AML-193 (cell line): ENCODE results near the gene TTC21B.

Experiments
- DNase-seq, 2 experiments: peaks; one replicate each; lab custom pipeline; 2025; lab: John Stamatoyannopoulos, UW

The TTC21B gene

DNA sequence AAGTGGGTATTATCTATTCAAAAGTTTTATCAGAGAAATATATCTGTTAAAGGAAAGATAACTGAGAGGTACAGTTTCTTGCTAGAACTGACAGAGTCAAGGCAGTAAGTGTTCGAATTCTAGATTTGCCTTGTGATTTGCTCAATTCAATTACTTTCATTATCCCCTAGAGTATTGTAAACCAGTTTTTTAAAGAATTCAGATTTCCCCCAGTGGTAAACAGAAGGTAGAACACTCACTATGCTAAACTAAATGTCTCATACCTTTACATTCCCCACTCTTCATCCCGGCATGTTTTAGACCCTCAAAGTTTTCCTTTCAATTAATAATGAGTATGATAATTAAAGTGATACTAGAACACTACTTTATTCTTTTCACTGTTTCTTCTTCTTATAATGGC is 28.6 kb downstream of the TTC21B start:
- DNase-seq = no peak

DNA sequence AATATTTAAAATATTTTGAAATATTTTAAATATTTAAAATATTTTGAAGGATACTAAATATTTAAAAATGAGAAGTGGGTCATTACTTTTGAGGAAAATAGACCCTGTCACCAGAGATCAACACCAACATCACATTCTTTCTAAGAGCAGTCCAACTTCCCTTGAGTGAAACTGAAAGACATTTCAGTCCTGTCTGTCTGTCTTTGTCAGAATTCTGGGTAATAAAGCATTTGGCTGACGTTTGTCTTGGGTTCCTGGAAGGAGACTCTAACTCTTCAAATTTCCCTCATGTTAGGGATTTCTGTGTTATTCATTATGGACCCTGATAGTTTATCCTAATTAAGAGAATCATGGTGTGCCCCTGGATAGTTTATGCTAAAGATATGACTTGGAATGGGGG is 32.8 kb downstream of the TTC21B start:
- no peak for DNase-seq

DNA sequence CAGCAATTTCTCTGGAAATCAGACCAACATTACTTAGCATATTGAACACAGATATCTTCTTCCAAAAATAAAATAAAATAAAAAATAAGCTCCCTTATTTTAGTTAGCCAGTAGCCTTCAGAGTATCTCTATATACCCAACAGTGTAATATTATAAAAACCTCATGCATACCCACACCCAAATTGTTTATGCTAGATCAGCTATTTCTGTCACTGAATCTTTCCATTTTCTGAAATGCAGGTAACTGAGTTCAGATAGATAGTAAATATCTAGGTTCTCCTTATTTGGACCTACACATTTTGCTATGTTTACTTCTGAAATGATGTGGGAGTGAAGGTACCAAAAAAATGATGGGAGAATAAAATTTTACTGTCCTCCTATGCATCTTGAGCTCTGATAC is 39.9 kb downstream of the TTC21B start:
- DNase-seq = no peak

DNA sequence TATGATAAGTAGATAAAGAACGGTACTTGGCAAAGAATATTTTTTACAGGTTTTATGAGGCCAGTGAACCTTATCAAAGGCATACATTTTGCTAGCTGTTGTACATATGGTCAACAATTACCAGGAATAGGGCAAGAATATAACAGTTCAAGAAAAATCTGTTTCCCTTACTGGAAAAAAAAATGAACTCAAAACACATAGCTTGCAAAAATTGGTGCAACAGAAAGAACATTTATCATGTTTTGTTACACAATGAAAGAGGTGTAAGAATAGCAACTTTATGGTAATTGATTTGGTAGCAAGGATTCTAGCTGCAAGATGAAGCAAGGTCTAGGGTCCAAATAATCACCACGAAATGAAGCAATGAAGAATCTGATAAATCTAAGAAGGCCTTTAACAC is 41.6 kb downstream of the TTC21B start:
- no peak for DNase-seq

DNA sequence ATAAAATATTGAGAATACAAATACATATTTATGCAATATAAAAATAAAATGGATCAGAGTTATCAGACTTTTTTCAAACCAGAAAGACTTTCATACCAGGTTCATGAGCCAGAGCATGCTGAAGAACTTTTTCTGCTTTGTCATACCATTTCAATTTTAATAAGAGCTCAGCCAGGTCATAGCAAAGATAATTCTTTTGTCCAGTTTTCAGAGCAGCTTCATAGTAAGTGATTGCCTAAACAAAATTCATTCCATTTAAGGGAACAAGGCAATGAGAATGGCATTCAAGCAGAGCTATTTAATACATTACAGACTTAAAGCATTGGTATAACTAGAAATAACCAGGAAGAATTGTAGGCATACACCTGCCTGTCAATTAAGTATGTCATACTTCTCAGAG is 42.3 kb downstream of the TTC21B start:
- no peak for DNase-seq

DNA sequence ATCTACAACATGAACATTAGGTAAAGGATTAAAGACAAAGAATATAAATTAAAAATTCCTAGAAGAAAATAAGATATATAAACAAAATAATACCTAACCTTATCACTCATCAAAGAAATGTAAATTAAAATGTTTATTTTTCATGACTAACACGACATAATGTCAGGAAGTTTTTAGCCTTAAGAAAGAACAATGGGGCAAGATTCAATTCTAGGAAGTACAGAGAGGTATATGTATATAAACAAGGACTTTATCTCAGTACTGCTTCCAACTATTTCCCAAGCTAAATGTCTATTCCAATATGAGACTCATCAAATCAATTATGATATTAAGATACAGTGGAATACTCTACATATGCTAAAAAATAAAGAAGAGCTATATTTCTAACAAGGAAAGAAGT is 44.1 kb downstream of the TTC21B start:
- no peak for DNase-seq

DNA sequence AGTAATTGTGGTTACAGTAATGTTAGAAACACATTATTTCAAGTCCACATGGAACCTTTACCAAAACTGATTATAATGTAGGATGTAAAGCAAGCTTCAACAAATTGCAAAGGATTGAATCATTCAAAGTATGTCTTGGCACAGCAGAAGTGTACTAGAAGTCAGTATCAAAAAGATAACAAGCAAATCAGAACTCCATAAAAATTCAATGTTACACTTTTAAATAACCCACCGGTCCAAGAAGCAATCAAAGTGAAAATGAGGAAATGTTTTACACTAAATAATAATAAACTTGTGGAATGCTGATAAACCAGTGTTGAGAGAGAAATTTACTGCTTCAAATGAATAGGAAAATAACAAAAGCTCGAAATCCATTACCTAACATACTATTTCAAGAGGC is 47.7 kb downstream of the TTC21B start:
- no peak for DNase-seq

DNA sequence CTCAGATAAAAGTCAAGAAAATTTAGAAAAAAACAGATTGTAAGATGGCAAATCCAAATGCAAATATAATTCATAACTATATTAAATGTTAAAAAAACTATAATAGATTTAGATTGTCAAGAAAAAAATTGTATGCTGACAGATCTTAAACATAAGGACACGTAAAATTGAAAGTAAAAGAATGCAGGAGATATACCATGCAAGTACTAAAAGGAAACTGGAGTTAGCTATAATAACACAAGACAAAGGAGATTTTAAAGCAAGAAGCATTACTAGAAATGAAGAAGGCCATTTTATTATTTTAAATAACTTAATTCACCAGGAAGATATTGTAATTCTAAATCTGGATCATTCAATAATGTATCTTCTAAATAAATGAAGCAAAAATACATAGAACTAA is 48.3 kb downstream of the TTC21B start:
- DNase-seq = no peak

DNA sequence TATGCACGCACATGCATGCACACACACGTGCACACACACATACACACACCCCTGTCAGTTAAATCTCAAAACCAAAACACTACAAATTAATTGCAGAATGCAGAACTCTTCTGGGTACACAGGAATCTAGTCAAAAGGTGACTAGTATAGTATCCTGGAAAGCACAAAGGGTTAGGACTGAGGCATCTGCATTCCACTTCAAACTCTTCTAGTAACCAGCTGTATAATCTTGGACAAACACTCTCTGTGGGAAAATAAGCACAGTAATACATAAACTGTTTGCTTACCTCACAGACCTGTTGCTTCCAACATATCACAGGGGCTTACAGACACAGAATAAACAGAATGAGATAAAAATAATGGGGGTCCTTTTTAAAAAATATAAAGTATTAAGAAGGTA is 49.1 kb downstream of the TTC21B start:
- no peak for DNase-seq

DNA sequence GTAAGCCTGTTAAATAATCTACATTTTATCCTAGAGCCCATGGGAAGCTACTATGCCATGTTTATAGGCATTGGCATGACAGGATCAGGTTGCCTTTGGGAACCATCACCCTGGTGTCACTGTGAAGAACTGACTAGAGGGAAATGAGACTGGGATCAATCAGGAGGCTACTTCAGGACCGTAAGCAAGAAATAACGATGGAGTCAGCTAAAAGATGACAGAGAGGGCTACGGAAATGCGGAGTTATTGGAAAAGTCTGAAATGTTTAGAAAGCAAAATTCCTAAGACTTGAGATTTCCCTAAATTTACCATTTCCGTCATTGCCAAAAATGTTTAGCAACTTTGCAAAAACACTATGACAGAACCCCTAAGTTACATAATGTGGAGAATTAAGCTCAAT is 50.2 kb downstream of the TTC21B start:
- no peak for DNase-seq

DNA sequence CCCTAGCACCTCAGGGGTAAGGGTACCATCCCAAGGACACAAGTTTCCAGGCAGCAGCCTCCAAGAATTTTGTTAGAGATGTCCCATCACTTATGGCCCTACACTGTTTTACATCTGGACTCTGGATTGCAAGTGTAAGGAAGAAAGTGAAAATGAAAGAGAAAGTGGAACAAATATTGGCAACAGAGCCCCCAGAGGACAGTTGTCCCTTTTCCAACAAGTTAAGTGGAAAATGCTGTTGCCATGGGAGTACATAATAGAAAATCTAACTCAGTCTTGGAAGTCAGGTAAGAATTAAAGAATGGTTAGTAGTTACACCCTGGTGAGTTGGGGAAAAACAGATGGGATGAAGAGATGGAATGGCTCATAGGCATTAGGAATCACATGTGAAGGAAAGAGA is 50.6 kb downstream of the TTC21B start:
- peak in 1 of 2 experiments; percentile 22 for DNase-seq

DNA sequence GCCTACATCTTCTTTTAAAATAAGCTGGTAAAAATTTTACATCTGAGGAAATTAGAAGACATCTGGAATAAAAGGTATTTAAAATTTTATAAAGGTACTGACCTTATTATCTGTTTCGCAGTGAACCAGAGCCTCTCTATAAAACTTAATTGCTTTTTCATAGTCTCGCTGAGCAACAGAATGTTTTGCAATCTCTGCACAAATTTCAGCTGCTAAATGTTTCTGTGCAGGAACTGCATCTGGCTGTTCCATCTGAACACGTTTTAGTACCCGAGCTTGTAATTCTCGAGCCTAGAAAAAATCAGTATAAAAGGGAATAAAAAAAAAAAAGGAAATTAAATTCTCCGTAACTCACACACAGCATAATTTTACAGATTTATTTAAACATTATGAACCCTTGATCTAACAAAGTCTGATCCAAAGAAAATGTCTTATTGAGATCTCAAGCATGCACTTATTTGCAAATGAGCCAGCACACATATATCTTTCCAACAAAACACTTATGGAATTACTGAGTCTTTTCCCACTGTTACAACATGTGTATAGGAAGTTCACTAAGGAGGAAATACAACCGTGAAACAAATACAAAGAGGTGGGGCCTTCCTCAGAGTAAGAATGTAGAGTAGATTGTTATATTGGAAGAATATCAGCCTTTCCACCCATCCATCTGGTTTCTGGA is 51.8 kb downstream of the TTC21B start:
- DNase-seq = no peak

DNA sequence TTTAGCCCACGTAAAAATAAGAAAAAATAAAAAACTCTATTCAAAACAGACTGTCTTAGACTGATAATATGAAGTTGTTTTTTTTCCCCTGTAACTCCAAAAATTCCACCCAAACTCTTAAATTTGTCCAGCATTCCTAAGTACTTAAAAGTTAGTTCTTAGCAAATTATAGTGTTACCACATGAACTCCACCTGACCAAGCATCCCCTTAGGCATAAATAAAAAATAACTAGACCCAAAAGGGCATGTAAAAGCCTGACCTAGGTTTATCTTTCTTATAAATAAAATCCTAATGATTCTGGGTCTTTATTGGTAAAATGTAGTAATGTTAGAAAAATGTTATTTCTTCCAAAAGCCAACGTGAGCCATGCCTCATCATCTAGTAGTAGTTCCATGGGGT is 54.3 kb downstream of the TTC21B start:
- no peak for DNase-seq

DNA sequence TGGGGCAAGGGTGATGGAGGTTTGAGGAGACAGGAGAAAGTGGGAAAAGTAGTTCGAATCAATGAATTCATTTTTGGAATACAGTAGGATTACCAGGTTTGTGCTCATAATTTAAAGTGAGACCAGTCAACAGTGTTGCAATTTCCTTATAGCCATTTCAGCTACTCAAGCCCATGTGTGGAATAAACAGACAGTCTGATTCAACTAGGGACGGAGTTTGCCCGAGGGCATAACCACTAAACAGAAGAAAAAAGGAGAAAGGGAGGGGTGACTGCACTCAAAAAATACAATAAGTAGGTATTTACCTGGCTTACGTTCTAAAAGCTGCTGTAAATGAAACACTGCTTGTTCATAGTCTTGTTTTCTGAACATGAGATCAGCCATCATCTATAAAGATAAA is 55.2 kb downstream of the TTC21B start:
- peak; percentile 51 to 58 for DNase-seq

DNA sequence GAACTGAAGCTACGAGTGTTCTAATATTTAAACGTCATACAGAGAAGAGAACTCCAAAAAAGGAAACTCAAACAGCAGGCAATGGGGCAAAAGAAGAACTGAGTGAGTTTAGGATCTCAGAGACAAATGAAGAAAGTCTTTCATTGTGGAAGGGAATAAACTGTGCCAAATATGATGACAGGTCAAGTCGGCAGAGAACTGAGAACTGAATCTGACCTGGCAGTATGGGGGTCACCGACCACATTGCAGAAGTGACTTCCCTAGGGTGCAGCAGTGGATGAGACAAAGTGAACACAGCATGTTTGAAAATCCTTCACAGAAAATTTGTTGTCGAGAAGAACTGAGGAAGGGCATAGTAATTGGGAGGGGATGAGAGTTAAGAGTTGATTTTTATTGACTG is 55.9 kb downstream of the TTC21B start:
- DNase-seq = peak in 1 of 2 experiments; percentile 23

DNA sequence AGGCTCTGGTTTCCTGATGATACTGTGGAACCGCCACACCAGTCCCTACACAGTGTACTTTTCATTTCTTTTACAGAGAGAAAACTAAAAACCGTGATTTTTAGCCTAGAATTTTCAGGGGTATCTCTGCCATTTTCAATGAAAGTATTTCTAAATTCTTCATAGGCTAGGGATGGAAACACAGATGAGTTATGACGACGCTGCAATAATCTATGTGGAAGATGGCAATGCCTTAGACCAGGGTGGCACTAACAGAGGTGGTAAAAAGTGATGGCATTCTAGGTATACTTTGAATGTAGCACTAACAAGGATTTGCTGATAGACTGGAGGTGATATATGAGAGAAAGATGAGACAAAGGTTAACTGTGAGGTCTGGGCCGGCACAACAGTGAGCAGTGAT is 56.5 kb downstream of the TTC21B start:
- no peak for DNase-seq

DNA sequence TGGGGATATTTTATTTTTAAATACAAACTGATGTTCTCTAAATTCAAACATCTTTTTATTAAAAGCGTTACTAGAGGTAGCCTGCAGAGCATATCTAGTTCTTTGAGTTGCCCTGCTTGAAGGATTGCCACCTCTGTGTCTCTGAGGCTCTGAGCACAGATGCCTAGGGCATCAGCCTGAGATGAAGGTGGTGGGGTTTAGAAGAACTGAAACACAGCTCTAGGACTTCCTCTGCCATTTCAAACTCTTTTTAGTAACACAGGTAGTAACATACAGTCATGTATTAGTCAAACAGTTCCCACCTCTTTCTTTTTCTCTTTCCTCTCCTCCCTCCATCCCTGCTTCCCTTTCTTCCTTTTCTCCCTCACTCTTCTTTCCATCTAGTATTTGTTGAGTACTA is 57.6 kb downstream of the TTC21B start:
- DNase-seq = no peak

DNA sequence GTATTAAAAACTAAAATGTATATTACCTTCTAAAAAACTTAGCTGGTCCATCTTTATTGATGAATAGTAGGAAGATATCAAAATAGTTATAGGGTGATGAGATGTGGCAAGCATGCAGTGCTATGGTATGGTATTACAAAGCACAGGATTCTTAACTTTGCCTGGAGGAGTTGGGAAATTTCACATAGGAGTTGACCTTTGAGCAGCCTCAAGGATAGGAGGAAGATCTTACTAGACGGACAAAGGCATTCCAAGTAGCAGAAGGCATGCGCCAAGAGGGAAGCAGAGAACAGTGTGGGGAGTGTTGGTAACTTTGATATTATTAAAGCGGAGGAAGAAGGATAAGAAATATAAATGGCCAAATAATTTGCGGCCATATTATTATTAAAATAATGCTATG is 60.0 kb downstream of the TTC21B start:
- DNase-seq = no peak

DNA sequence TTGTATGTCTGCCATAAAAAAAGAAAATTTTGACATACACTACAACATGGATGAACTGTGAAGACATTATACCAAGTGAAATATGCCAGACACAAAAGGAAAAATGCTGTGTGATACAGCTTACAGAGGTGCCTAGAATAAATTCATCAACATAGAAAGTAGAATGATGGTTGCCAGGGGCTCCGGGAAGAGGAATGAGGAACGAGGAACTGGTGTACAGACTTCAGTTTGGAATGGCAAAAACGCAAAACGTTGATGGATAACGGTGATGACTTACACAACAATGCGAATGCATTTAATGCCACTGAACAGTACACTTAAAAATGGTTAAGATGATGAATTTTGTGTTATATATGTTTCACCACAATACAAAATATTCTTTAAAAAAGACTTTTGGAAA is 61.0 kb downstream of the TTC21B start:
- no peak for DNase-seq

DNA sequence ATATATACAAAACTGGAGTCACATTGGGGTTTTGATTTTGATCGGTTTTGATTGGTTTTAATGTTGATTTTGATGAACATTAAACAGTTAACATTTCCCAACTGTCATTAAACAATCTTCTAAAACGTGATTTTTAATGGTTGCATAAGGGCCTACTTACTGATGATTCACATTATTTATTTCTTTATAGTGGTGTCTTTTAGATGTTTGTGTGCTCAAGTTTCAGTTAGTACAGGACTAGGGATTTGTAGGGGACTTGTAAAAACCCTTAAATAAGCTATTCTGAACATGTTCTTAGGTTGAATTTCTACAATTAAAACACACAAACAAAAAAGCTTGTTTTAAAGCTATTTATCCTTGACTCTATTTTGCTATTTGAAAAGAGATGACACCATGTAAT is 61.6 kb downstream of the TTC21B start:
- DNase-seq = no peak

DNA sequence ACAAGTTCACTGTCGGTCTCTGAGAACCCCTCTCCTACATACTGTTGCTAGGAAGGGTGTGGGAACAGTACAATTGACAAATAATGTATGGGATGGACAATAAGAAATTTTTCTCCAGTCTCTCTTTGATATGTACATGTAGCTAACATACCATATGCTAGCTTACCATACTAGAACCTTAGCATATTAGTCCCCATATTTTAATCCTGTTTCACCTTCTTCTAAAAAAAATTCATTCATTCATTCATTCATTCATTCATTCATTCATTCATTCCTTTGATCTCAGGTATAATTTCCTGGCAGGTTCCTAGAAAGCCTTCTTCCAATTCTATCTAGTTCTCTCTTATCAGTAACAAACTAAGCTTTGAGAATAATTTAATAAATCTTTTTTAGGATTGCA is 62.2 kb downstream of the TTC21B start:
- DNase-seq = no peak

DNA sequence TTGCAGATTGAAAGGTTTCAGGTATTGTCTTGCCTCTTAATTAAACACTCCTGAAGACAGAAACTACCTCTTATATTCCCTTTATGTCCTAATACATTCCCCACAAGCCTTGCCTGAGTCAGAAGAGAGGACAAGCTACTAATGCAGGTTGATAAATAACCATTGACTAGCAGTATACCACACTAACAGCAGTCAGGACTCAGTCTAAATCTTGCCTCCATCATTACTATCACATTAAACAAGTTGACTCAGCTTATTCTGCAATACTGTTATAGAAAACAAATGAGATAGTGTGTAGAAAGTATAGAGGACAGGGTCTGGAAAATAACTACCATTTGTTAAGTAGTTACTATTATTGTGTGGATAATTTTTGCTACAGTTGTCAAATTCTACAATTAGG is 63.8 kb downstream of the TTC21B start:
- DNase-seq = no peak

DNA sequence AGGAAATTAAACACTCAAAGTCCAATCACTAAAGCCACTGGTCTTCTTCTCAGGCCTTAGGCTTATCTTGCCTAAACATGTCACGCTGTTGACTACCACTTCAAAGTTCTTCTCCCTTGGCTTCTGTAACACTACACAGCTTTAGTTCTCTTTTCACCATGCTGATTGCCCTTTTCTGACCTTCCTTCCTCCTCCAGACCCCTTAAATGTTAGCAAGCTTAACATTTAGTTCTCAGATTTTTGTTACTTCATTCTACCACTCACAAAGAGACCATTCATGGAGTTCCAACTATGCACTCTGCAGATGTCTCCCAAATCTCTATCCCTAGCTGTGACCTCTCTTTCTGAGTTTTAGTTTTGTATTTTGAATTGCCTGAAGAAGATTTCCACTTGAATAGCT is 64.4 kb downstream of the TTC21B start:
- DNase-seq = no peak

DNA sequence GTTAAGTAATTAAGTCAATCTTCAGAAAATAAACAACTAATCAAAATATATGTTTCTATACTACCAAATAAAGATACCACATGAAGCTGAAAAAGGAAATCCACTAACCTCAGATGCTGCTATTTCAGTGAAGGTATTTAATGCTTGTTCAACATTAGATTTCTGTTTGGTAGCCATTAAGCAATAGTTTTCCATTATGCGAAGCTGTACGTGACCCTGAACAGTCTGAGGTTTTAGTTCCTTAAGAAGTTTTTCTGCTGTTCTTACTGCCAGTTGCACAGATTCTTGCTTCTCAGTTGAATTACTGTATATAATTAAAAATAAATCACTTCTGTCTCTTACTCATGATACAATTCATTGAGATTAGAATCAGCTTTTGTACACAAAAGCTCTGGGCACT is 65.4 kb downstream of the TTC21B start:
- DNase-seq = no peak
